ENCODE results near the gene CCDC86.

The CCDC86 gene

DNA sequence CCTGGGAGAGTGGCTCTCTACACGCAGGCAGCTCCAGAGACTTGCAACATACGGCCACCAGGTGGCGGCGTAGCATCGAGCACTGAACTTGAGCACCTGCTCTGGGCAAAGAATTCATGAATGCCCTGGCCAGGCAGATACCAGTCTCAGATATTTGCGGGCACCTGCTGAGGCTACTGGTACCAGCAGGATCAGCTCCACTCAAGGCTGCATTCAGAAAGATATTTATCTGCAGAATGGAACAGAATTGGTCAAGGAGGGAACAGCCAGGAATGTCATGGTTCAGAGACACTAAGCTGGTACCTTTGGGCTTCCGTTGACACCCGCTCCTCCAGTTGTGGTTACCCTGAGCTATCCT, 10.8 kb upstream of the CCDC86 start:
- H3K4me3 ChIP-seq (ENCODE audit: low read length), result no peak overlapping the region
- peak; percentile 68 for DNase-seq (ENCODE audit: low read depth)
- TF ChIP-seq, protein P1, sequence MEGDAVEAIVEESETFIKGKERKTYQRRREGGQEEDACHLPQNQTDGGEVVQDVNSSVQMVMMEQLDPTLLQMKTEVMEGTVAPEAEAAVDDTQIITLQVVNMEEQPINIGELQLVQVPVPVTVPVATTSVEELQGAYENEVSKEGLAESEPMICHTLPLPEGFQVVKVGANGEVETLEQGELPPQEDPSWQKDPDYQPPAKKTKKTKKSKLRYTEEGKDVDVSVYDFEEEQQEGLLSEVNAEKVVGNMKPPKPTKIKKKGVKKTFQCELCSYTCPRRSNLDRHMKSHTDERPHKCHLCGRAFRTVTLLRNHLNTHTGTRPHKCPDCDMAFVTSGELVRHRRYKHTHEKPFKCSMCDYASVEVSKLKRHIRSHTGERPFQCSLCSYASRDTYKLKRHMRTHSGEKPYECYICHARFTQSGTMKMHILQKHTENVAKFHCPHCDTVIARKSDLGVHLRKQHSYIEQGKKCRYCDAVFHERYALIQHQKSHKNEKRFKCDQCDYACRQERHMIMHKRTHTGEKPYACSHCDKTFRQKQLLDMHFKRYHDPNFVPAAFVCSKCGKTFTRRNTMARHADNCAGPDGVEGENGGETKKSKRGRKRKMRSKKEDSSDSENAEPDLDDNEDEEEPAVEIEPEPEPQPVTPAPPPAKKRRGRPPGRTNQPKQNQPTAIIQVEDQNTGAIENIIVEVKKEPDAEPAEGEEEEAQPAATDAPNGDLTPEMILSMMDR (conservative IDR thresholded peaks at IDR 0.05; ENCODE audit: low read length), result peak; percentile 96

DNA sequence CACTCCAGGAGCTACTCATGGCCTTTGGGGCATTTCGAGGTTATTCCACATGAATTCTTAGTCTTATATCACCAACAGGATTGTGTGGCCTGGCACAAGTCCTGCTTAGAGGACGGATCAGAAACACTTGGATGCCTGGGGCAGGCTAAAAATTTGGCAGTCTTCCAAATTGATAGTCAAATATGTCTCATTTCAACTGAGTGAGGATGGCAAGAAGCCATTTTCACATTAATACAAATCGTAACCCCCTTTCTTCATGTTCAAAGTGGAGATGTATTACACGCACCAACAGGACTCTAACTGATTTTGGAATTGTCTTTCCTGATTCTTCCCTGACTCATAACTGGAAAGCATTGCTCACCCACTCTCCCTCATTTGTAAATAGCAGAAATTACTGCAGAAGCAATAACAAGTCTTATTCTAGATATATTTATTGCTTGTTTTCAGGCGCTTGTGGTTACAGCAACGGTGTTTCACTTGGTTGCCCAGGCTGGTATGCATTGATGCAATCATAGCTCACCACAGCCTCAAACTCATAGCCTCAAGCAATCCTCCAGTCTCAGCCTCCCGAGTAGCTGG, 10.3 kb upstream of the CCDC86 start:
- no peak overlapping the region for H3K4me3 ChIP-seq (ENCODE audit: low read length)
- TF ChIP-seq, protein P1 (conservative IDR thresholded peaks at IDR 0.05; ENCODE audit: low read length), result no peak
- peak; percentile 78 for DNase-seq (ENCODE audit: low read depth)

DNA sequence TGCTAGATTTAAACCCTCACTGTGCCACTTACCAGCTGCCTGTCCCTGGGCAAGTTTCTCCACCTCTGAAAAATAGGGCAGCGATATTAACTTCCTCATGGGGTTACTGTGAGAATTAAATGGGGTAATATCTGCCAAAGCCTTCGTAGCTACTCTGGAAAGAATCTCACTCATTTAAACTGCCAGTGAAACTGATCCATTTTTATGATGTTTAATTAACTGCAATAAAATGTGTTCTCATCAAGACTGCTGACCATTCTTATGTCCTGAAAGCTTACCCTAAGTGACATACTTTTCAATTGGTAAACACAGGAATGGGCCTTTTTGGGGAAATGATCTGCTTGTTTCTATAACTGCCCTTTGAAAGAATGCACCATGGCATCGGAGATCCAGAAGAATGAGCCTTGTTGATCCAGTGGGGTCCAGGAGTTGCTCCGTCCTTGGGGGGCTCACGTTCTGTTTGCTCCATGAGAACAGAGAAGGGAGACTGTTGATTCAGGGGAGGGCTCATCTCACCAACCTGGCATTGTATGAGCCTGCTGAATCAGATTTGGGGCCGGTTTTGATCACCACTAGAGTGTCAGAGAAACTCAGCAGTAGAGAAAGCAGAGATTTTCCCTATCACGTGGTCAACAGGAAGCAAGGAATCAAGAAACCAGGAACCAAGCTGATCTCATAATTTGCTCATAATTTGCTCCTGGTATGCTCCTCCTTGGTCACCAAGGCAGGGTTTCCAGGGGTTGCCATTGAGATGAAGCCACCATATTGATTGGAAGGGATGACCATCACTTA, 7.0 kb upstream of the CCDC86 start:
- TF ChIP-seq, protein P1 (conservative IDR thresholded peaks at IDR 0.05; ENCODE audit: low read length), result no peak
- H3K4me3 ChIP-seq (ENCODE audit: low read length), result no peak overlapping the region
- no peak for DNase-seq (ENCODE audit: low read depth)

DNA sequence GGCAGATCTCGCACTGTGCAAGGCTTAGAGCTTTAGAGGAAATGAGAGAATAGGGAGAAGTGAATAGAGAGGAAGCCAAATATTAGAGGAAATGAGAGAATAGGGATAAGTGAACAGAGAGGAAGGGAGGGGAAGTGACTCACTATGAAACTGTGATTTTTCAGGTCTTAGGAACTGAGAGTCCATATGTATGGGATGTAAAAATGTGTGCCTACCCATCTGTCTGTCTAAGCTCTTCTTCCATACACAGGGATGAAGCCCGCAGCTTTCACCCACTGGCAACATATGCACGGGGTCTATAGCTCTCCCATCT, 6.4 kb upstream of the CCDC86 start:
- H3K4me3 ChIP-seq (ENCODE audit: low read length), result no peak overlapping the region
- no peak for DNase-seq (ENCODE audit: low read depth)
- TF ChIP-seq, protein P1 (conservative IDR thresholded peaks at IDR 0.05; ENCODE audit: low read length), result no peak

DNA sequence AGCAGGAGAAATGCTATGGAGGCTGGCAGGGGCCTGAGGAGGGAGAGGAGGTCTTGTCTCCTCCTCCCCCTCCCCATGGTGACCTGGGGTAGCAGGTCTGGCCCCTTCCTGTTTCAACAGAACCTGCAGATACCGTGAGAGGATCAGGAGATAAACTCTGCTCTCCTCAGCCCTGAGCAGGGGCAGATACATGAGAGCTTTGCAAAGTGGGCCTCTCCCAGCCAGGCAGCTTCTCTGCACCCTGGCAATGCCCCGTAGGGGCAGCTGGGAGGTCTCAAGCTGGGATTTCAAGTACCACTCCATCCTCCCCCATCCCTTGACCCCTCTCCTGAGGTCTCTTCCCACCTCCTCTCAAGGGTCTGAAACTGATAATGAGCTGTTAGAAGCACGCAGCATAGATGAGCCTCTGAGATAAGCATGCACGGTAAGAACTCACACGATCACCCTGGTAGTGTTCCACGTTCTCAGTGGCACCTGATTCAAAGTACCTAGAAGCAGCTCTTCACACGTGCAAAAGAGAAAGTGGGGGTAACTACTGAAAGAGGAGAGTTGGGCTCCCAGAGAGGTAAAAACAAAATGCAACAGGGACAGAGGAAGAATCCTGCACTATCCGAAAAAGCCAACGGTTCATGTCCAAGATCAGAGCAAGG, 4.9 kb upstream of the CCDC86 start:
- H3K4me3 ChIP-seq (ENCODE audit: low read length), result no peak overlapping the region
- TF ChIP-seq, protein P1 (conservative IDR thresholded peaks at IDR 0.05; ENCODE audit: low read length), result no peak
- no peak for DNase-seq (ENCODE audit: low read depth)

DNA sequence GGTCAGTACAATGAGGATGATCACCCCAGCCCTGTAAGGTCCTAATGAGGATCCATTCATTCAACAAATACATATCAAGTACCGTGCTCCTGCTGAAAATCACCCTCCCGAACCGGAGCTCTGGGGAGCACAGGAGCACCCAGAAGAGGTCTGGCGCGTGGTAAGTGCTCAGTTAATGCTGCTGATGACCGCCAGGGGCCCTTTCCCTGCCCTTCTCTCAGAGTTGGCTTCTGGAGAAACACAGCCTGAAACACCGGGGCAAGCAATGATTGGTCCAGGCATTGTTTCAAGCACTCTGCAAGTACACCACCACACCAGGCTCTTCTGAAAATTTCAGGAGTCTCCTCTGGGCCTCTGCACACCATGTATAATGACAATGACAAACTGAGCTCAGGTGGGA, 3.8 kb upstream of the CCDC86 start:
- peak; percentile 18 for DNase-seq (ENCODE audit: low read depth)
- TF ChIP-seq, protein P1 (conservative IDR thresholded peaks at IDR 0.05; ENCODE audit: low read length), result peak; percentile 39
- H3K4me3 ChIP-seq (ENCODE audit: low read length), result no peak overlapping the region
